MM.1S (cell line): ENCODE results near the gene OGT.

ENCODE experiments used
- EZH2 ChIP-seq: fragments of 300-600 bp; sonication (generic); optimal IDR thresholded peaks from 2 replicates; pipeline ENCODE3; 2017; ENCODE audit warnings: low read depth, mild to moderate bottlenecking, antibody characterized with exemption, low read length, mixed read lengths
- EZH2phosphoT487 ChIP-seq: fragments of 300-600 bp; sonication (generic); IDR thresholded peaks from 2 replicates; pipeline ENCODE4 v1.6.1; 2018; ENCODE audit warnings: antibody characterized with exemption, low read length
- TF ChIP-seq, protein P1 (sequence below): fragments of 300-600 bp; sonication (generic); IDR thresholded peaks from 2 replicates; pipeline ENCODE4 v1.5.1; 2016; ENCODE audit warnings: antibody characterized with exemption, low read length, mixed read lengths

DNA sequence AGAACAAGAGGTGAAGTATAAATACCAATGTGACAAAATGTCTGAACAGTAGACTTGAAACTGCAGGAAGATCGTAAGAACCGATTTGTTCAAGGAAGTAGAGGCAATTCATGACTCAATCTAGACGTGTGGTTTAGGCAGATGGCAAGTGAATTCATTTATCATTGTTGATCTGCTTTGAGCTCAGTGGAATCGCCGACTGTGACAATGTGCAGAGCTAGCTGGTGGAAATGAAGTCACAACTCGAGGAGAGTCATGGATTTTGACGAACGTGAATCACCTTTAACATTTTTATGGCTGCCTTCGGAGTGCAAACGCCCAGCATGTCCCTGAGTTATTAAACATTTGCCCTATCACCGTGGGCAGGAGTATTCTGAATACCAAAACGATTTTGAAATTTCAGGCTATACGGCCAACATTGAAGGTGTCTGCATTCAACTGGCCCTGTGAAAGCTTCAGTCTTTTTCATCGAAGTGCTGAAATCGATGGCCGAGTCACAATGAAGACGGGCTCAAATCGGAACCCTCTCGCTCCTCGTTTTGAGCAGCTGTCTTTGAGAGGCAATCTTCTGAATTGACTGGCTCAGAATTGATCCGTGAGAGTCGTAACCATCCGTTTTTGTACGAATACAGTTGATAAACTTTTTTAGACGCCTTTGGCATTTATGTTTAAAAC is 689 bp upstream of the OGT start:
- TF ChIP-seq, protein P1, sequence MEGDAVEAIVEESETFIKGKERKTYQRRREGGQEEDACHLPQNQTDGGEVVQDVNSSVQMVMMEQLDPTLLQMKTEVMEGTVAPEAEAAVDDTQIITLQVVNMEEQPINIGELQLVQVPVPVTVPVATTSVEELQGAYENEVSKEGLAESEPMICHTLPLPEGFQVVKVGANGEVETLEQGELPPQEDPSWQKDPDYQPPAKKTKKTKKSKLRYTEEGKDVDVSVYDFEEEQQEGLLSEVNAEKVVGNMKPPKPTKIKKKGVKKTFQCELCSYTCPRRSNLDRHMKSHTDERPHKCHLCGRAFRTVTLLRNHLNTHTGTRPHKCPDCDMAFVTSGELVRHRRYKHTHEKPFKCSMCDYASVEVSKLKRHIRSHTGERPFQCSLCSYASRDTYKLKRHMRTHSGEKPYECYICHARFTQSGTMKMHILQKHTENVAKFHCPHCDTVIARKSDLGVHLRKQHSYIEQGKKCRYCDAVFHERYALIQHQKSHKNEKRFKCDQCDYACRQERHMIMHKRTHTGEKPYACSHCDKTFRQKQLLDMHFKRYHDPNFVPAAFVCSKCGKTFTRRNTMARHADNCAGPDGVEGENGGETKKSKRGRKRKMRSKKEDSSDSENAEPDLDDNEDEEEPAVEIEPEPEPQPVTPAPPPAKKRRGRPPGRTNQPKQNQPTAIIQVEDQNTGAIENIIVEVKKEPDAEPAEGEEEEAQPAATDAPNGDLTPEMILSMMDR, result no peak
- TF ChIP-seq EZH2phosphoT487, result no peak
- no peak for TF ChIP-seq EZH2
